GM19455 (cell line): ENCODE measurements around the gene SDR42E1.

ENCODE experiments used
- ATAC-seq: cut with Tn5 transposase; IDR thresholded peaks from one replicate; pipeline ENCODE4 v1.9.1; 2021; ENCODE audit not compliant: unreplicated experiment

The SDR42E1 gene

GRCh38 chr16:81940781-81941560 lies 70.3 kb downstream of the SDR42E1 start:
- no peak for ATAC-seq

GRCh38 chr16:81939164-81940056 lies 71.9 kb downstream of the SDR42E1 start:
- no peak for ATAC-seq
